ENCODE results near the gene SDK1. TPM values are rescaled to one million over a fixed set of nuclear protein-coding genes. Genes with fewer than 3 reads are reported as not detected.
"Not testable (repeated sequence)": the region's sequence is repeated elsewhere in the genome, so short reads cannot be mapped to it uniquely, and the experiment has no call there.

The SDK1 gene
- total and polyA plus RNA-seq, 4 experiments from 2014 or later: 0.06 to 0.26 TPM; not detected in 2

- DNase-seq; H3K27ac Mint-ChIP-seq; POLR2A ChIA-PET (ENCODE audit: partially characterized antibody); H3K27me3 ChIP-seq (ENCODE audit: insufficient read depth, low read length); H3K27me3 Mint-ChIP-seq; H3K27ac ChIP-seq (ENCODE audit: low read depth, low read length); H3K4me1 ChIP-seq (ENCODE audit: insufficient read depth, low read length); CTCF ChIA-PET (ENCODE audit: partially characterized antibody); H3K4me1 Mint-ChIP-seq; H3K36me3 ChIP-seq (ENCODE audit: insufficient read depth, low read length); H3K4me3 Mint-ChIP-seq; H3K9me3 ChIP-seq (ENCODE audit: control insufficient read depth in 1 of 2, low read length in 2 of 2); H3K9me3 Mint-ChIP-seq; H3K36me3 Mint-ChIP-seq; intact Hi-C loops (cut with micrococcal nuclease); H3K4me3 ChIP-seq (ENCODE audit: low read length in 2 of 2): not testable (repeated sequence)
These were observed 1013.3 kb downstream of the SDK1 start for GRCh38 chr7:4314316-4314715.

Measured in CD4-positive, alpha-beta memory T cell (primary cell).